D721Med (cell line): Measurements from ENCODE around the gene HJV.
"Not testable (repeated sequence)": the region's sequence is repeated elsewhere in the genome, so short reads cannot be mapped to it uniquely, and the experiment has no call there.

ENCODE experiments used
- DNase-seq: peaks from one replicate; pipeline ENCODE4 v3.0.0; 2011; ENCODE audit warnings: low spot score; ENCODE audit not compliant: insufficient read length
- FAIRE-seq: peaks from 2 replicates; lab custom pipeline; 2011; peaks lifted over from hg19 to GRCh38; lab: Jason Lieb, UNC
- TF ChIP-seq, protein P1 (sequence below): IDR thresholded peaks from 2 replicates; pipeline ENCODE4 v1.5.1; 2012; ENCODE audit warnings: mild to moderate bottlenecking, control low read depth; ENCODE audit not compliant: insufficient read depth; ENCODE audit errors: missing control alignments

HJV gene, protein sequence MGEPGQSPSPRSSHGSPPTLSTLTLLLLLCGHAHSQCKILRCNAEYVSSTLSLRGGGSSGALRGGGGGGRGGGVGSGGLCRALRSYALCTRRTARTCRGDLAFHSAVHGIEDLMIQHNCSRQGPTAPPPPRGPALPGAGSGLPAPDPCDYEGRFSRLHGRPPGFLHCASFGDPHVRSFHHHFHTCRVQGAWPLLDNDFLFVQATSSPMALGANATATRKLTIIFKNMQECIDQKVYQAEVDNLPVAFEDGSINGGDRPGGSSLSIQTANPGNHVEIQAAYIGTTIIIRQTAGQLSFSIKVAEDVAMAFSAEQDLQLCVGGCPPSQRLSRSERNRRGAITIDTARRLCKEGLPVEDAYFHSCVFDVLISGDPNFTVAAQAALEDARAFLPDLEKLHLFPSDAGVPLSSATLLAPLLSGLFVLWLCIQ

DNA sequence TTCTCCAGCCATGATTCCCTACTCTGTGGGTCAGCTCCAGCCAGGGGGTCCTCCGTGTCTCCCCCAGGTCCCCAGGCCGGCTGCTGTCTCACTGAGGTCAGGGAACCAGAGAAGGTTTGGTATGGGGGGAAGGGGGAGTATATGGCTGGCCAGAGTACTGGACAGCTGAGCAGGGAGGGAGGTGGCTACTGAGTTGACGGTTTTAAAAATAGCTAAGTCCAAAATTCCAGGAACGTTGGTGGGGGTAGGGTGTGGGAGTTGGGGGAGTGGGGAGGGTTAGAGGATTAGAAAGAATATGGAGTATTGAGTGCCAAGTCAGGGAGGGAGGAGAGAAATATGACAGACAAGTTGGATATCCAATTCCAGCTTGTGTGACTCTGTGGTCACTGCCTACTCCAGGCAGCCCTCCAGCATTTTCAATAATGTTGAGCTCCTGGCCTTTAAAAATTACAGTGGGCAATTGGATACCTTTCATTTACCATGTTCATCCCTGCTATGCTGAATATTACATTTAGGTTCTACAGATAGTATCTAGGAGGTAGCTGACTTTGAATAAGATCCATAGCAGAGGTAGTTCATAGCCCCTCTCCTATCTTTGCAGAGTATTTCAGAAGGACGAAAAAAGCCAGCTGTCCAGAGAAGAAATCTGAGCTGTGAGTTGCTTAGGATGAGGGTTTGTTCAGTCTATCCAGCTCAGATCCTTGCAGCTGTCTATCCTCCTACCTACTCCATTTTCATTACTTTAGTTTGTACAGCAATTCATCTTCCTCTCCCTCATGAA lies at the start of gene HJV:
TSS of gene HJV (minus strand) at position 114 of the 781 bp plus-strand sequence. CDS start 1,504 bp downstream, outside the sequence.
- TF ChIP-seq, protein P1, sequence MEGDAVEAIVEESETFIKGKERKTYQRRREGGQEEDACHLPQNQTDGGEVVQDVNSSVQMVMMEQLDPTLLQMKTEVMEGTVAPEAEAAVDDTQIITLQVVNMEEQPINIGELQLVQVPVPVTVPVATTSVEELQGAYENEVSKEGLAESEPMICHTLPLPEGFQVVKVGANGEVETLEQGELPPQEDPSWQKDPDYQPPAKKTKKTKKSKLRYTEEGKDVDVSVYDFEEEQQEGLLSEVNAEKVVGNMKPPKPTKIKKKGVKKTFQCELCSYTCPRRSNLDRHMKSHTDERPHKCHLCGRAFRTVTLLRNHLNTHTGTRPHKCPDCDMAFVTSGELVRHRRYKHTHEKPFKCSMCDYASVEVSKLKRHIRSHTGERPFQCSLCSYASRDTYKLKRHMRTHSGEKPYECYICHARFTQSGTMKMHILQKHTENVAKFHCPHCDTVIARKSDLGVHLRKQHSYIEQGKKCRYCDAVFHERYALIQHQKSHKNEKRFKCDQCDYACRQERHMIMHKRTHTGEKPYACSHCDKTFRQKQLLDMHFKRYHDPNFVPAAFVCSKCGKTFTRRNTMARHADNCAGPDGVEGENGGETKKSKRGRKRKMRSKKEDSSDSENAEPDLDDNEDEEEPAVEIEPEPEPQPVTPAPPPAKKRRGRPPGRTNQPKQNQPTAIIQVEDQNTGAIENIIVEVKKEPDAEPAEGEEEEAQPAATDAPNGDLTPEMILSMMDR, result no peak
- FAIRE-seq, result no peak
- DNase-seq, result no peak

DNA sequence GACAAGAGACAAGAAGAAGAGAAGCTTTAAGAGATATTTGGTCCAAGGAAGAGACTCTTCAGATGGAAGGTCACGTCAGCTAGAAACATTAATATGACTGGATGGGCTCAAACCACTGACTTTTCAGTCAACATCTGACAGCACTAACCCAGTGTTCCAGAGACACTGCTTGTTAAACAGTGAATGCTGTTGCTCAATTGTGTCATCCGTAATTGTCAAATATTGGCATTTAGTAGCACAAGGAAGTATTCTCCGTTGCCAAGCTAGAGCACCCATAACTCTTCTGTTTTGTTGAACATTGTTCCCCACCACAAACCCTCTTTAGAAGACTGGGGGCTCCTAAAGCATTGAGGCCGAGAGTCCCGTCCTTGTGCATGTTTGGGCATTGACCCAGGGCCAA lies 37.6 kb upstream of the HJV start:
- FAIRE-seq, DNase-seq: not testable (repeated sequence)

DNA sequence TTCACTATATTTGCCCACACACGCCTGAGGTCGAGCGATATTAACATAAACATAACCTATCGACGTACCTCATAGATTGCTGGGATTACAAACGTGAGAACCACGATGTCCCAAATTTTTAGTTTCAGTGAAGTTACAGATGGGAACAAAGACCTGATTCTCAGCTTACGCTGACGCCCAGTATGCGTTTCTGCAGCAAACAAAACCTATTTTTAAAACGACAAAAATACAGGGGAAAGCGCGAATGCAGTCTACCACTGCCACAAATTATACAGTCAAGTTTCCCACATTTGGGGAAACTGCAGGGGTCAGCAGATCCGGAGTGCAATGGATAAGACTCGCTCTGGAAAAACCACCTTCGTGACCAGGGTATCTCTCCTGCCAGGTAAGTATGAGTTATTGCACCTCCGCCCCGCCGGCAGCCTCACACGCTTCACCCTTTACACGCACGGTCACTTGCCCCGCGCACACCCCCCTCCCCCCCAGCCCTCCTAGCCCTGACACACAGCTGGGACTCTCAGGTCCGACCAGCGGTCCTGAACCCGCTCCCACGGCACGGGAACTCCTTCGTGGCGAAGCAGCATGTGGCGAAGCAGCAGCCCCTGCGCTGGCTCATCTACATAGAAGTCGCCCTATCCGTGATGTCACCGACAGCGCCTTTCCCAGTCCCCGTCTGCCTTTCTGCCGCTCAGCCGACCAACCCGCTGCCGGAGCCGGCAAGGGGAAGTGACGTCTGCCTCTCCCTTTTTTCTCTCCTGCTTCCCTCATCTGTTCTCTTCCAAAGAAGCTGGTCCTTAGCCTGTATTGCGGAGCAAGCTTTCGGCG lies 30.5 kb upstream of the HJV start:
- not testable (repeated sequence) for FAIRE-seq, DNase-seq
- TF ChIP-seq, protein P1, result peak; percentile 2

DNA sequence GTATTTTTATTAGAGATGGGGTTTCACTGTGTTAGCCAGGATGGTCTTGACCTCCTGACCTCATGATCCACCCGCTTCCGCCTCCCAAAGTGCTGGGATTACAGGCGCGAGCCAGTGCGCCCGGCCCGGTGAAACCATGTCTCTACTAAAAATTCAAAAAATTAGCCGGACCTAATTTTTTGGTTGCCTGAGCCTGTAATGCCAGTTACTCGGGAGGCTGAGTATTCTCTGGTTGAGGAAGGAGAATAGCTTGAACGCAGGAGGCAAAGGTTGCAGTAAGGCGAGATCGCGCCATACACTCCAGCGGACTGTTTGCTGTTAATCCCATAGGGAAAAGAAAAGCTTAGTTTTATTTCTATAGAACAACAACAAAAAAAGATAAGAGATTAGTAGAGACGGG lies 29.9 kb upstream of the HJV start:
- DNase-seq (no peak), FAIRE-seq (no peak)
- TF ChIP-seq, protein P1, result no peak

DNA sequence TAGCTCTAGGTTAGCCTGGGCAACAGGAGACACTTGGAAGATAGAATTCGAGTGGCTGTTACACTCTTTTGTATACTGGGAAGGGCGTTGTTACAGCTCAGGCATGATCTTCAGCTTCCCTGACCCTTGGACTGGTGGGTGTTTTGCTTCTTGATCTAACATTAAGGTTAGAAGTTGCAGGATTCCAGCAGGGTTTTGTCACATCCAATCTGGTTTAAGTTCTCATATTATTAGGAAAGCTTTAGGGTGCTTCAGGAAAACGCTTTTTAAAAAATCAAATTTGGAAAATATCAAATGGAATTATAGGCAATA lies 29.1 kb upstream of the HJV start:
- not testable (repeated sequence) for DNase-seq, FAIRE-seq

DNA sequence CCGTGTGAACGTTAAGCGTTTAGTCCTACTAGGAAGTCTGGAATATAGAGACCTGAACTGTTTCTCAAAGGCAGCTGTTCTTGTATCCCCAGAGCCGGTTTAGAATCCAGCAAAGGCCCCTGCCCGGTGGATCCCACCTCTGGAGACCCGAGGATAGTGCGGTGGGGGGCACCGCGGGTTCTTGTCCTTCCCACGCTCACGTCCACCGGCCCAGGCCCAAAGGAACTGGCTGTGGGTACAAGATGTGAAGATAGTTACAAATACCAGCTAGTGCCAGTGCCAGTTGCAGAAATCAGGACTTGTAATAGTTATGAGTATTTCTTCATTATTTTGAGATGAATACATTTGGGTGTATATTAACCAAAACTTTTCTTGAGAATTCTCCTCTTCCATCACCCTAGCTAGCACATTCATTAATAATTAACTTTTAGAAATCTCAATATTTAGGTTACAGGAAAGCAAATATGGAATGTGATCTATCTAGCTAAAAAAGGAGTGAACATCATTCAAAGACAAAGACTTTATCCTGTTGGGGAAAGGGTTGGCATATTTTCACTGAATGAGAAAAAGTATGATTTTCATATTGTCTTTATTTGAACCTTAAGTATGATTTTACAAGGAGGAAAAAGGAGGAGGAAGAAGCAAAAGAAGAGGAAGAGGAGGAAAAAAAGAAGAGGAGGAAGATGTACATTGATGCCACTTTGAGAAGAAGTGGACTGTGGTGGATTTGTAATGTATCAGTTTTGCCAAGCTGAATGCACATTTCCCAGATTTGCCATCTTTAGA lies 28.5 kb upstream of the HJV start:
- DNase-seq, FAIRE-seq: not testable (repeated sequence)

DNA sequence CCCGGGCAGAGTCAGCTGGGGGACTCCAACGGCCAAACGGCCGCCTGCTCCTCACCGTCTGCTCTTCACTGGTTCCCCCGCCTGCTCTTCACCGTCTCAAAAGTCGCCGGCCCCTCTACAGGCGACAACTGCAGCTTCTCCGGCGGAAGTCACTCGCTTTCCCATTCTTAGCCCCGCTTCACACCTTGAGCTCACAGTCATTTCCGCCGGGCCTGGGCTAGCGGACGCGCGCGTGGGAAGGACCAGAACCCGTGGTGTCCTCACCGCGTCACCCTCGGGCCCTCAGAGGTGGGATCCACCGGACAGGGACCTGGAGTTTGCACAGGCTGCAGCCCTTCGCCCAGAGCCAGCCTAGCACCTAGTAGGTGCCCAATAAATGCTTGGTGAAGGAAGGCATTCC lies 27.9 kb upstream of the HJV start:
- FAIRE-seq, result no peak

DNA sequence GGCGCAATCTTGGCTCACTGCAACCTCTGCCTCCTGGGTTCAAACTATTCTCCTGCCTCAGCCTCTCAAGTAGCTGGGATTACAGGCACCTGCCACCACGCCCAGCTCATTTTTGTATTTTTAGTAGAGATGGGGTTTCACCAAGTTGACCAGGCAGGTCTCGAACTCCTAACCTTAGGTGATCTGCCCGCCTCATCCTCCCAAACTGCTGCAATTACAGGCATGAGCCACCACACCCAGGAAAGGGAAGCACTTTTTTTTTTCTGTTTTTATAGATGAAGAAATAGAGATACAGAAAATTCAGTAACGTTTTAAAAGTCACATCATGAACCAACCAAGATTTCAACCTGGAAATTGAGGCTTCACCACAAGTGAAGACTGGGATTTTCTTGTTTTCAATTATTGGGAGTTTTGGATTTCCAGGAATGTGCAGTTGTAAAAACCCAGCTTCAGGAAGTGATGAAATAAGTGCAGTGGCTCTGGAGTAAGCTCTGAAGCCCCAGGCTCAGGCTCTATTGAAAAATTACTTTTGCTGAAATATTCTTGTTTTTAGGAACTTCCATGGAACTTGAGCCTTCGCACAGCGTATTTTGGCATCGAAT lies 27.1 kb upstream of the HJV start:
- FAIRE-seq, DNase-seq: not testable (repeated sequence)

More for the DNA sequence above, 27.9 kb upstream of the HJV start:
- no peak for DNase-seq
- TF ChIP-seq, protein P1, result no peak
